A549 (cell line): ENCODE results near the gene ALDH2. TPM values are rescaled to one million over a fixed set of nuclear protein-coding genes. Genes with fewer than 3 reads are reported as not detected.
"Not testable (repeated sequence)": the region's sequence is repeated elsewhere in the genome, so short reads cannot be mapped to it uniquely, and the experiment has no call there.

Experiments used
- ATAC-seq, 2 experiments: fragments of 200-7000 bp in 1 of 2; fragments of >200 bp in 1 of 2; cut with Nextera tagmentation in 1 of 2; cut with Tn5 transposase in 1 of 2; 3 replicates each; pipeline versions ENCODE4 v1.8.0 to v1.9.1; 2018 to 2020; ENCODE audit warnings: mild to moderate bottlenecking in 1 of 2, moderate library complexity in 1 of 2
- CTCF ChIA-PET: fragments of 300-600 bp; sonication (Branson Sonifier 250); formaldehyde crosslinking; extraction: SDS; loops from one replicate; lab custom pipeline; 2021; ENCODE audit warnings: antibody characterized with exemption, inconsistent platforms; lab: Yijun Ruan, JAX
- POLR2A ChIA-PET: fragments of 350-600 bp; formaldehyde crosslinking; extraction: SDS; loops from one replicate; lab custom pipeline; 2021; ENCODE audit warnings: antibody characterized with exemption, inconsistent platforms; lab: Yijun Ruan, JAX
- DNase-seq, 2 experiments: peaks; one replicate each; pipeline versions ENCODE4 v3.0.0 to v3.0.0-alpha.2; 2011 to 2016; ENCODE audit warnings: low read depth in 1 of 2, low spot score in 1 of 2
- FAIRE-seq: peaks from 2 replicates; lab custom pipeline; 2011; peaks lifted over from hg19 to GRCh38; lab: Jason Lieb, UNC
- H3K27ac ChIP-seq, 2 experiments: fragments of >200 bp; sonication (Bioruptor Twin); formaldehyde crosslinking; 3 replicates each; pipeline ENCODE4 v1.5.1; 2016 to 2017
- H3K4me1 ChIP-seq: fragments of >200 bp; sonication (Bioruptor Twin); formaldehyde crosslinking; 3 replicates; pipeline ENCODE4 v1.6.1; 2016
- H3K4me2 ChIP-seq: fragments of >200 bp; sonication (Bioruptor Twin); formaldehyde crosslinking; 3 replicates; pipeline ENCODE4 v1.6.1; 2016
- H3K4me3 ChIP-seq: fragments of >200 bp; sonication (Bioruptor Twin); formaldehyde crosslinking; 3 replicates; pipeline ENCODE4 v1.5.1; 2016
- H3K9me3 ChIP-seq: fragments of >200 bp; sonication (Bioruptor Twin); formaldehyde crosslinking; 3 replicates; pipeline ENCODE4 v1.6.1; 2016
- CBX8 ChIP-seq: fragments of 200-600 bp; sonication (generic); IDR thresholded peaks from 2 replicates; pipeline ENCODE4 v1.6.1; 2016
- CHD4 ChIP-seq: fragments of 200-600 bp; sonication (generic); IDR thresholded peaks from 2 replicates; pipeline ENCODE4 v1.6.1; 2016; ENCODE audit warnings: antibody characterized with exemption, mild to moderate bottlenecking, borderline replicate concordance
- EHF ChIP-seq: fragments of 250-450 bp; sonication (Bioruptor Pico); IDR thresholded peaks from 2 replicates; pipeline ENCODE4 v1.5.0; 2020; ENCODE audit warnings: mild to moderate bottlenecking
- EHMT2 ChIP-seq: fragments of 200-600 bp; sonication (generic); IDR thresholded peaks from 2 replicates; pipeline ENCODE4 v1.6.1; 2016; ENCODE audit warnings: antibody characterized with exemption, low read depth, mild to moderate bottlenecking, moderate library complexity
- HOXA7 ChIP-seq: fragments of 250-450 bp; sonication (Bioruptor Pico); IDR thresholded peaks from 2 replicates; pipeline ENCODE4 v1.5.0; 2020; ENCODE audit warnings: mild to moderate bottlenecking, moderate library complexity
- HOXB13 ChIP-seq: fragments of 250-450 bp; sonication (Bioruptor Pico); IDR thresholded peaks from 2 replicates; pipeline ENCODE4 v1.5.0; 2020; ENCODE audit warnings: low read depth, mild to moderate bottlenecking, moderate library complexity
- JUN ChIP-seq, 2 experiments: fragments of >200 bp; sonication (Bioruptor Twin); formaldehyde crosslinking; IDR thresholded peaks; 2 replicates in 1 of 2; 3 replicates in 1 of 2; pipeline ENCODE4 v1.6.1; 2016 to 2017
- JUNB ChIP-seq: fragments of >200 bp; sonication (Bioruptor Twin); formaldehyde crosslinking; IDR thresholded peaks from 2 replicates; pipeline ENCODE4 v1.6.1; 2016
- KDM1A ChIP-seq: fragments of 200-600 bp; sonication (generic); IDR thresholded peaks from 2 replicates; pipeline ENCODE4 v1.6.1; 2016; ENCODE audit warnings: low read depth, mild to moderate bottlenecking
- KDM5A ChIP-seq: fragments of 200-600 bp; sonication (generic); IDR thresholded peaks from 2 replicates; pipeline ENCODE4 v1.6.1; 2016; ENCODE audit warnings: antibody characterized with exemption, mild to moderate bottlenecking
- MAFK ChIP-seq: fragments of 450-650 bp; IDR thresholded peaks from 2 replicates; pipeline ENCODE4 v1.6.1; 2014; ENCODE audit not compliant: partially characterized antibody
- RARB ChIP-seq: fragments of 250-450 bp; sonication (Bioruptor Pico); IDR thresholded peaks from 2 replicates; pipeline ENCODE4 v1.8.0; 2021; ENCODE audit warnings: mild to moderate bottlenecking, moderate library complexity
- RNF2 ChIP-seq: fragments of 200-600 bp; sonication (generic); IDR thresholded peaks from 2 replicates; pipeline ENCODE4 v1.6.1; 2016; ENCODE audit warnings: low read depth, mild to moderate bottlenecking, antibody characterized with exemption, moderate library complexity, borderline replicate concordance
- SMC3 ChIP-seq: fragments of >200 bp; sonication (Bioruptor Twin); formaldehyde crosslinking; IDR thresholded peaks from 3 replicates; pipeline ENCODE4 v1.6.1; 2018; ENCODE audit warnings: inconsistent platforms
- SREBF2 ChIP-seq: fragments of 450-650 bp; IDR thresholded peaks from 2 replicates; pipeline ENCODE4 v1.6.1; 2014; ENCODE audit warnings: mild to moderate bottlenecking, moderate library complexity
- ZC3H11A ChIP-seq: fragments of 450-650 bp; IDR thresholded peaks from 2 replicates; pipeline ENCODE4 v1.6.1; 2014; ENCODE audit warnings: antibody characterized with exemption, mild to moderate bottlenecking
- ZFP36 ChIP-seq: fragments of 450-650 bp; IDR thresholded peaks from 2 replicates; pipeline ENCODE4 v1.6.1; 2014; ENCODE audit warnings: borderline replicate concordance; ENCODE audit not compliant: partially characterized antibody
- WGBS: methylation state at CpG from one replicate; pipeline ENCODE4 v1.1.6; 2017; ENCODE audit errors: missing lambda C conversion rate; 5-methylcytosine and 5-hydroxymethylcytosine counted together
- polyA plus RNA-seq, 4 experiments: library from polyadenylated mRNA; depleted of rRNA in 3 of 4; stranded (reverse); fragments of >200 nt; fragmentation: RNase III in 1 of 4; extraction: RNeasy Plus Mini Kit Qiagen cat#74134 plus additional on column Dnase treatment in 1 of 4; gene quantifications; 2 replicates in 3 of 4; 3 replicates in 1 of 4; pipeline ENCODE4 v1.2.3, GENCODE V29; 2011 to 2017
- TF ChIP-seq, protein P1 (sequence below): IDR thresholded peaks from 2 replicates; pipeline ENCODE4 v1.6.1; 2012
- TF ChIP-seq, protein P2 (sequence below): IDR thresholded peaks from 2 replicates; pipeline ENCODE4 v1.6.1; 2012
- TF ChIP-seq, protein P3 (sequence below): fragments of 200-600 bp; sonication (generic); IDR thresholded peaks from 2 replicates; pipeline ENCODE4 v1.6.1; 2016; ENCODE audit warnings: antibody characterized with exemption, mild to moderate bottlenecking, moderate library complexity
- TF ChIP-seq, protein P4 (sequence below): fragments of 450-650 bp; IDR thresholded peaks from 2 replicates; pipeline ENCODE4 v1.6.1; 2014; ENCODE audit warnings: antibody characterized with exemption

Gene ALDH2
- polyA plus RNA-seq, 2 of the 4 experiments (the other 2 are of a cell fraction) = 97.5 to 123 TPM

DNA sequence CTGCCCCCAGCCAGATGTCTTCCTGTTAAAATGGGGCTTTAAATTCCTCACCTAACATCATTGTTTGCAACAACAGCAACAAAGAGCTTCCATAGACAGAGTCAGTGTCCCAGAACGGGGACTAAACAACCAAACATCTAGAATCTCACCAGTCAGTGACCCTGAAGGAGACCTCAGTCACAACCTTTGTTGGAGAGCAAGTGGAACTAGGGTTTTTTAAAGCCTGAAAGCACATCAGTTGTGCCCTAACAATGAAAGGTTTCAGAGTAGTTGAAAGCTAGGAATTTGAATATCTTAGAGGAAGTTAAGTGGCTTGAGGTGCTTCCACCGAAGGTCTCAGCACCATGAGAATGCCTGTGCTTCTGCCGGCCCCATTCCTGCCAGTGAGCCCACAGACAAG, 5.0 kb upstream of the ALDH2 start:
- no peak for FAIRE-seq
- TF ChIP-seq, protein P1, sequence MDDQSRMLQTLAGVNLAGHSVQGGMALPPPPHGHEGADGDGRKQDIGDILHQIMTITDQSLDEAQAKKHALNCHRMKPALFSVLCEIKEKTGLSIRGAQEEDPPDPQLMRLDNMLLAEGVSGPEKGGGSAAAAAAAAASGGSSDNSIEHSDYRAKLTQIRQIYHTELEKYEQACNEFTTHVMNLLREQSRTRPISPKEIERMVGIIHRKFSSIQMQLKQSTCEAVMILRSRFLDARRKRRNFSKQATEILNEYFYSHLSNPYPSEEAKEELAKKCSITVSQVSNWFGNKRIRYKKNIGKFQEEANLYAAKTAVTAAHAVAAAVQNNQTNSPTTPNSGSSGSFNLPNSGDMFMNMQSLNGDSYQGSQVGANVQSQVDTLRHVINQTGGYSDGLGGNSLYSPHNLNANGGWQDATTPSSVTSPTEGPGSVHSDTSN = no peak
- TF ChIP-seq CHD4 = no peak
- TF ChIP-seq HOXA7 (CRISPR knock-in tag) = no peak
- TF ChIP-seq, protein P2, sequence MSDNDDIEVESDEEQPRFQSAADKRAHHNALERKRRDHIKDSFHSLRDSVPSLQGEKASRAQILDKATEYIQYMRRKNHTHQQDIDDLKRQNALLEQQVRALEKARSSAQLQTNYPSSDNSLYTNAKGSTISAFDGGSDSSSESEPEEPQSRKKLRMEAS = no peak
- TF ChIP-seq HOXB13 (CRISPR knock-in tag) = no peak
- TF ChIP-seq, protein P3, sequence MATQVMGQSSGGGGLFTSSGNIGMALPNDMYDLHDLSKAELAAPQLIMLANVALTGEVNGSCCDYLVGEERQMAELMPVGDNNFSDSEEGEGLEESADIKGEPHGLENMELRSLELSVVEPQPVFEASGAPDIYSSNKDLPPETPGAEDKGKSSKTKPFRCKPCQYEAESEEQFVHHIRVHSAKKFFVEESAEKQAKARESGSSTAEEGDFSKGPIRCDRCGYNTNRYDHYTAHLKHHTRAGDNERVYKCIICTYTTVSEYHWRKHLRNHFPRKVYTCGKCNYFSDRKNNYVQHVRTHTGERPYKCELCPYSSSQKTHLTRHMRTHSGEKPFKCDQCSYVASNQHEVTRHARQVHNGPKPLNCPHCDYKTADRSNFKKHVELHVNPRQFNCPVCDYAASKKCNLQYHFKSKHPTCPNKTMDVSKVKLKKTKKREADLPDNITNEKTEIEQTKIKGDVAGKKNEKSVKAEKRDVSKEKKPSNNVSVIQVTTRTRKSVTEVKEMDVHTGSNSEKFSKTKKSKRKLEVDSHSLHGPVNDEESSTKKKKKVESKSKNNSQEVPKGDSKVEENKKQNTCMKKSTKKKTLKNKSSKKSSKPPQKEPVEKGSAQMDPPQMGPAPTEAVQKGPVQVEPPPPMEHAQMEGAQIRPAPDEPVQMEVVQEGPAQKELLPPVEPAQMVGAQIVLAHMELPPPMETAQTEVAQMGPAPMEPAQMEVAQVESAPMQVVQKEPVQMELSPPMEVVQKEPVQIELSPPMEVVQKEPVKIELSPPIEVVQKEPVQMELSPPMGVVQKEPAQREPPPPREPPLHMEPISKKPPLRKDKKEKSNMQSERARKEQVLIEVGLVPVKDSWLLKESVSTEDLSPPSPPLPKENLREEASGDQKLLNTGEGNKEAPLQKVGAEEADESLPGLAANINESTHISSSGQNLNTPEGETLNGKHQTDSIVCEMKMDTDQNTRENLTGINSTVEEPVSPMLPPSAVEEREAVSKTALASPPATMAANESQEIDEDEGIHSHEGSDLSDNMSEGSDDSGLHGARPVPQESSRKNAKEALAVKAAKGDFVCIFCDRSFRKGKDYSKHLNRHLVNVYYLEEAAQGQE = no peak
- no peak for TF ChIP-seq RNF2
- no peak for TF ChIP-seq EHF (CRISPR knock-in tag)
- TF ChIP-seq JUN (IDR thresholded peaks at IDR 0.05) = no peak
- Histone ChIP-seq H3K4me1 (peaks cover 5% of the 10 kb centered on the region; the same call in 1 of the 3 replicates), H3K4me3 (no peak overlapping the region), H3K9me3 (no peaks in the 10 kb centered on the region), H3K27ac (no peak overlapping the region), H3K4me2 (no peak overlapping the region)
- DNase-seq = no peak
- CTCF ChIA-PET = interaction anchor here (0.7 to 12.9 kb wide), 3 partner anchors 9 to 51 kb away, joined by 3 to 150 read pairs (median 31); no protein-coding TSS in a partner anchor
- WGBS = 74% methylated on average over 3 of the region's 3 CpGs
- POLR2A ChIA-PET = no interaction called here
- no peak for ATAC-seq

DNA sequence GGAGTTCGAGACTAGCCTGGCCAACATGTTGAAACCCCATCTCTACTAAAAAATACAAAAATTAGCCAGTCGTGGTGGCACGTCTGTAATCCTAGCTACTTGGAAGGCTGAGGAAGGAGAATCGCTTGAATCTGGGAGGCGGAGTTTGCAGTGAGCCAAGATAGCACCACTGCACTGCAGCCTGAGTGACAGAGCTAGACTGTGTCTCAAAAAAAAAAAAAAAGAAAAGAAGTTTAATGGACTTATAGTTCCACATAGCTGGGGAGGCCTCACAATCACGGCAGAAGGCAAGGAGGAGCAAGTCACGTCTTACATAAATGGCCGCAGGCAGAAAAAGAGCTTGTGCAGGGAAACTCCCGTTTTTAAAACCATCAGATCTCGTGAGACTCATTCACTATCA, 3.2 kb upstream of the ALDH2 start:
- H3K4me2 ChIP-seq, H3K9me3 ChIP-seq, H3K27ac ChIP-seq, DNase-seq, H3K4me3 ChIP-seq, ATAC-seq, FAIRE-seq: not testable (repeated sequence)
- POLR2A ChIA-PET = interaction anchor here (1.6 kb wide), 1 partner anchor 78 kb away, joined by 6 read pairs; the partner anchor contains the start of genes ACAD10 and BRAP
- peaks cover 15% of the 10 kb centered on the region for H3K4me1 ChIP-seq
- 85% methylated on average over 10 of the region's 10 CpGs for whole genome bisulfite sequencing
- CTCF ChIA-PET = interaction anchor here (0.6 to 12.9 kb wide), 4 partner anchors 11 to 50 kb away, joined by 3 to 150 read pairs (median 18); no protein-coding TSS in a partner anchor

DNA sequence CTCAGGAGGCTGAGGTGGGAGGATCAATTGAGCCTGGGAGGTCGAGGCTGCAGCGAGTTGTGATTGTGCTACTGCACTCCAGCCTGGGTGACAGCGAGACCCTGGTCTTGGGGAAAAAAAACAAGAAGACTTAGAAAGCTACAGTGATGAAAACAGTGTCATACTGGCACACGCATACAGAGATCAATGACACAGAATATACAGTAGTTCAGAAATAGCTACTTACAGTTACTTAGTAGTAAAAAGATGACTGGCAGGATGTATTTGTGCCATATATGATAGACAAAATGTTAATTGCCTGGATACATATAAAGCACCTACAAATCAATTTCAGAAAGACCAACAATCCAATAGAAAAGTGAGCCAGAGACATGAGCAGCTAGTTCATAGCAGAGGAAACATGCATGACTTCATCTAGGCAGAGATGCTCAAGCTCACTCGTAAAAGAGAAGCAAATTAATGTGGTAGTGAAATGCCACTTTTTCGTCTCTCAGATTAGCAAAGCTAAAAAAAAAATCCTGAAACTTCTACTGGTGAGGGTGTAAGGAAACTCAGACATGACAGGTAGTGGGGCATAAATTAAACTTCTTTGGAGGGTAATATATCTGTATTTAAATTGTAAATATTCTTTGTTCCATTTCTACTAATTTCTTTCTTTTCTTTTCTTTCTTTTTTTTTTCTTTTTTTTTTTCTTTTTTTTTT, 2.5 kb upstream of the ALDH2 start:
- Histone ChIP-seq H3K9me3 (no peaks in the 10 kb centered on the region), H3K27ac (no peak overlapping the region), H3K4me2 (no peak overlapping the region), H3K4me3 (no peak overlapping the region), H3K4me1 (peaks cover 22% of the 10 kb centered on the region)
- no peak for FAIRE-seq
- ChIA-PET POLR2A (interaction anchor here (0.7 to 1.6 kb wide), 2 partner anchors 28 to 79 kb away, joined by 6 read pairs; partner anchors contain the start of genes ACAD10 and BRAP), CTCF (interaction anchor here (0.6 to 12.9 kb wide), 4 partner anchors 12 to 199 kb away, joined by 3 to 150 read pairs (median 17); no protein-coding TSS in a partner anchor)
- WGBS = 81% methylated on average over 6 of the region's 6 CpGs
- no peak for ATAC-seq
- TF ChIP-seq RARB (CRISPR knock-in tag) (no peak), SREBF2 (no peak), KDM1A (no peak), ZC3H11A (no peak), CBX8 (no peak), EHMT2 (no peak), JUNB (no peak), ZFP36 (no peak), SMC3 (no peak), MAFK (no peak), EHF (CRISPR knock-in tag) (no peak), KDM5A (no peak)
- TF ChIP-seq, protein P4, sequence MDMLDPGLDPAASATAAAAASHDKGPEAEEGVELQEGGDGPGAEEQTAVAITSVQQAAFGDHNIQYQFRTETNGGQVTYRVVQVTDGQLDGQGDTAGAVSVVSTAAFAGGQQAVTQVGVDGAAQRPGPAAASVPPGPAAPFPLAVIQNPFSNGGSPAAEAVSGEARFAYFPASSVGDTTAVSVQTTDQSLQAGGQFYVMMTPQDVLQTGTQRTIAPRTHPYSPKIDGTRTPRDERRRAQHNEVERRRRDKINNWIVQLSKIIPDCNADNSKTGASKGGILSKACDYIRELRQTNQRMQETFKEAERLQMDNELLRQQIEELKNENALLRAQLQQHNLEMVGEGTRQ = no peak
- DNase-seq = no peak
